NCI-H526 (cell line): ENCODE data around the gene KAZN.

ENCODE experiments used
- DNase-seq, 2 experiments: peaks; one replicate each; lab custom pipeline; 2025; lab: John Stamatoyannopoulos, UW

The KAZN gene

DNA sequence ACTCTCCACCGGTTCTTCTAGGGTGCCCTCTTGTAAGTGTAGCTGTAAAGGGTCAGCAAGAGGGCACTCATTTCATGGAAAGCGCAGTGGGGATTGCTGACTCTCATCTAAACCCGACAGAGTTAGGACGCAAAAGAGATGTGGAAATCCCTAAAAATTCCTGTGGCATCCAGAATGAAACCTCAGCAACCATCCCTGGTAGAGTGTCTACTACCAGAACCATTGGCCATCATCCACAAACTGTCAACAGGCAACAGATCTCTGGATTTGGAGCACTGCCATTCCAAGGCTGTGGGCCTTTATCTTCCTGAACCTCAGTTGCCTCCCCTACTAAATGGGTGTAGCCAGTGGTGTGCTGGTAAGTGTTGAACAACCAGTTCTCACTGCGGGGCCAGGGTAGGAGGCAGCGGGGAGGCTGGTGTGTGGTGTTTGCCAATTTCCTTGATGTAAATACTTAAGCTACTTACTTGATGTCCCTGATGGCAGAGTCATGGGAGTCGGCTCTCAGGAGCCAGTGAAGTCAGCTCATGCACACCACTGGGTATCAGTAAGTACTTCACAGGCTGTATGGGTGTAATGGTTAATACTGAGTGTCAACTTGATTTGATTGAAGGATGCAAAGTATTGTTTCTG, 195.8 kb downstream of the KAZN start:
- DNase-seq, result no peak

DNA sequence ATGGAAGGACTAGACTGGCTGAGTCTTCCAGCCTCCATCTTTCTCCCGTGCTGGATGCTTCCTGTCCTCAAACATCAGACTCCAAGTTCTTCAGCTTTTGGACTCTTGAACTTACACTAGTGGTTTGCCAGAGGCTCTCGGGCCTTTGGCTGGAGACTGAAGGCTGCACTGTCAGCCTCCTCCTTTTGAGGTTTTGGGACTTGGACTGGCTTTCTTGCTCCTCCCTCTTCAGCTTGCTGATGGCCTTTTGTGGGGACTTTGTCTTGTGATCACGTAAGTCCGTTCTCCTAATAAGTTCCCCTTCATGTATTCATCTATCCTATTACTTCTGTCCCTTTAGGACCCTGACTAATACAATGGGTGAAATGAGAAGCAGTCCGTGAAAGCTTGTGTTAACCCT, 196.4 kb downstream of the KAZN start:
- no peak for DNase-seq

DNA sequence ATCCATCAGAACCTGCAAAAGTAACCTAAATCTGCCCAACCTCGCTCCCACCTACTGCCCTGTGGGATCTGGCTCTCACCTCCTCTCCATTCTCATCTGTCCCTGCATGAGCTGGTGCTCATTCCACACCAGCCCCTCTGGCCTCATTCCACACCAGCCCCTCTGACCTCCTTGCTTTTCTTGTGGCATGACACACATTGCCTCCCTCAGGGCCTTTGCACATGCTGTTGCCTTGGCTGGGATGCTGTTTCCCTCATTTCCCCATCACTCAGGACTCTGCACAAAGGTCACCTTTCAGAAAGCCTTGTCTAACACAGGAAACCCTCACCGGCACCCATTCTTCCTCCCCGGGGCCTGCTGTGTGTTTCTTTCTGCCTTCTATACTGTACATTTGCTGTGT, 197.1 kb downstream of the KAZN start:
- no peak for DNase-seq

DNA sequence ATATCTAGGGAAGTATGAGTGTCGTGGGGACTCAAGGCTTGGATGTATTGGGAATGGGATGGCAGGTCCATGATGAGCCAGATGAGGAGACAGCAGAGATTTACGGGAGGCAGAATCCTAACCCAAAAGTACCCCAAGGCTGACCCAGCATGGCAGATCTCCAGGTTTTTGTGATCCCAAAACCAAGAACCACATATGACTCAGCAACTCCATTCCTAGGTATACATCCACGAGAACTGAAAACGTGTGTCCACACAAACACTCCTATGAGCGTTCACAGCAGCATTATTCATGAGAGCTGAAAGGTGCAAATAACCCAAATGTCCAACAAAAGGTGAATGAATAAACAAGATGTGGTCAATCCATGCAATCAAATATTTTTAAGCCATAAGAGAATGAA, 201.5 kb downstream of the KAZN start:
- DNase-seq, result no peak

DNA sequence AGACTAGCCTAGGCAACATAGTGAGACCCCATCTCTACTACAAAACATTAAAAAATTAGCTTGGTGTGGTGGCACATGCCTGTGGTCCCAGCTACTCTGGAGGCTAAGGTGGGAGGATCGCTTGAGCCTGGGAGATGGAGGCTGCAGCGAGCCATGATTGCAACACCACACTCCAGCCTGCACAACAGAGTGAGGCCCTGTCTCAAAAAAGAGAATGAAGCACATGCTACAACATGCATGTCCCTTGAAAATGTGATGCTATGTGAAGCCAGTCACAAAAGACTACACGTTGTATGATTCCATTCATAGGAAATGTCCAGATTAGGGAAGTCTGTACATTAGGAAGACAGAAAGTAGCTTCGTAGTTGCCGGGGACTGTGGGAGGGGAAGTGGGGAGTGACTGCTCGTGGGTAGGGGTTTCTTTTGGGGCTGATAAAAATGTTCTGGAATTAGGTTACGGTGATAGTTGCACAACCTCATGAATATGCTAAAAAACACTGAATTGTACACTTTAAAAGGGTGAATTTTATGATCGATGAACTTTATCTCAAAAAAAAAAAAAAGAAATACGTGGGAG, 202.1 kb downstream of the KAZN start:
- DNase-seq, result no peak

DNA sequence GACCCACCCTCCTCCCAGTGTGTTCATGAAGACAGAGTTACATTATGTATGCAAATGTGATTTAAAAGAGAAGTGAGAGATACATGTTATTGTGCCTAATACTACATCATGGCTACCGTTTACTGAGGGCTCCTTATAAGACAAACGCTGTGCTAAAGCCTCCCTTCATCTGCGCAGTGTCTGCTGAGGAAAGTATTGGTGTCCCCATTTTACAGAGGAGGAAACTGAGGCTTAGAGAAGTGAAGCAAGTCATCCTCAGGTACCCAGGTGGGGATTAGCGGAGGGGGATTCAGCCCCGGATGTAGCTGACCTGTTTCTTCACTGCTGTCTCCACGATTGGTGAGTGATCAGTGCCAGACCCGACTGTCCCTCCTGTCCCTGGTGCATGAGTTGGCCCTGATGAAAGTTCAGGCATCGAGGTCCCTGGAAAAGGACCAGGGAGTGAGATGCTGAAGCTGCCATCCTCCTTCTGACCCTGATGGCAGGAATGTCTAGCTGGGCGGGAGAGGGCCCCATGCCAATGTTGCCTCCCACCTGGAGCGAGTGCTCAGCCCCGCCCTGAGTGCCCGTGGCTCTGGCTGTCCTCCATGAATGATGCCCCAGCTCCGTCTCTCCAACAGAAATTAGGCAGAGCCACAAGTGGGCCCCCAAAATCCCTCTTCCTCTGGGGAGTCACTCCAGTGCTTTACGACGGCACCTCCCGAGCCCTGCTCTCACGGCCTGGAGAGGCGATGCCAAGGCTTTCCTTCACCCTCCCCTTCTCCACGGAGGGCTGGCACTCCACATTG, 204.7 kb downstream of the KAZN start:
- DNase-seq, result peak in 1 of 2 experiments; percentile 53

DNA sequence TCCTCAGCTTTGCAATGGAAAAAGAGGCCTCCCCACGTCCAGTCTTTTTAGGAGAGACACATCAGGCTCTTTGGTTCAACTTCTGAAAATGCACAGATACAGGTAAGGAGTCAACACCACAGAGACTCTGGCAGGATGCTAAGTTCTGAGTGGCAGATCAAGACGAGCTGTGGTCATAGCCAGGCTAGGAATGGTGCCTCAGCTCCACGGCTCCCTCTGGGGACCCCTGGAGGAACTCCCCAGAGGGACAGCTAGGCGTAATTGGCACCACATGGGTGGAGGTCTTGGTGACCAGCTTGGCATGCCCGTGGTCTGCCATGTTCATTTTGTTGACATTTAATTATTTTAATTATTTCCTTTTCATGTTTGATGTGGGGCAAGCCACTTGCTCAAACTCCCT, 206.1 kb downstream of the KAZN start:
- DNase-seq, result peak in 1 of 2 experiments; percentile 43

DNA sequence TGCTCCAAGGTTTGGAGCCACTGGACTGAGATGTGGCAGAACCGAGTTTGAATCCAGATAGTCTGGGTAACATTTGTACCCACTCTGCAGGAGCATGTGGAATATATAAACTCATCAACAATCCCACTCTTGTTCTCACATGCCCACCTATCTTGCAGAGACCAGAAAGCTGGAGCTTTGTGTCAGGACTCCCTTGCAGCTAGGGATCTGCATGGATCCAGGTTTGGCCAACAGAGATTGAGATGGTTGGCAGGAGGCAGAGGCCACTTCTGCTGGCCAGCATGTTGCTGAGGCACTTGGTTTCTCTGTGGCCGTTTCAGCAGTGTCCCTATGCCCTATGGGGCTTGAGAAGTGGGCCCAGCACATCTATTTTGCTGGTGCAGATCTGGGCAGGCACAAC, 208.3 kb downstream of the KAZN start:
- DNase-seq, result no peak

DNA sequence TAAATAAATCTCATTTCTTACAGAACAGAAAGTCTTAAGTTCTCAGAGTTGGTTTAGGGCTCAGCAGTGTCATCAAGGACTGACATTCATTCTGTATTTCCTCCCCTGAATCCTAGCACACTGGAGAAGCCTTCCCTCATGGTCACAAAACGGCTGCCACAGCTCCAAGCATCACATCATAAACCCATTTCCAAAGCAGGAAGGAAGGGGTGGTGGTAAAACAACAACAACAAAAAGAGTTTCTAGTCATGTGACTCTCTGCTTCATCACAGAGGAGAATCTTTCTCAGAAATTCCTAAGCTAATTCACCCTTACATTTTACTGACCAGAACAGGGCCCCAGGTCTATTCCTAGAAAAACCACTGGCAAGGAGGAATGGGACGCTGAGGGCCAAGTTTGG, 210.3 kb downstream of the KAZN start:
- DNase-seq, result no peak

DNA sequence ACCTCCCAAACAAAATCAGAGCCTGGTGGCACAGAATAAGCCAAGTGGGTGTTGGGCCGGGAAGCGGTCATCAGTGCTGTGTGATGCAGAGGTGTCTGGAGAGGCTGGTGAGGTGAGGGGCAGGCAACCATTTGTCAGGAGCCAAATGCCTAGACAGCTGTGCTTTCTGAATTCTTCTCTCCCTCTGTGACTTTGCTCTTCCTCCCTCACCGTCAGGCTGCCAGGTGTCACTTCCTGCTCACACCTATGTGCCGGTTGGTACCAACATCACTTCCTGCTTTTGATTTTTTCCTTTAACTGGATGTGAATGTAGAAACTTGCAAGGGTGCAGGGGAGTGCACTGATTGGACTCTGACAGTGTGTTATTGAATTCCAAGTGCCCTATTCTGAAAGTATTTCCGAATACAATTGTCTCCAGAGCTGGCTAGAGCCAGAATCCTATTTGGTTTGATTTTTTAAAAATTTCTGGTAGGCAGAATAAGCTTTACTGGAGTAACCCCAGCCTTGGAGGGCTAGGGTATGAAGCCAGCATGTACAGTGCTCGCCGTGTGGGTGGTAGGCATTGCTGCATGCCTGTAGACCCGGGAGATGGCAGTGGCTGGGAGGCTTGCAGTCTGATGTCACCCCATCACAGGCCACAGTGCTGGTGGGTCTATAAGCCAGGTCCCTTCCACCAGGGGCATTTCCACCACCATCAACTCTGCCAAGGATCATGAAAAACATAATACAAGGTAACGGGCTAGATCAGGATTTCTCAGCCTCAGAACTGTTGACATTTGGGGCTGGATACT, 210.9 kb downstream of the KAZN start:
- DNase-seq, result no peak

DNA sequence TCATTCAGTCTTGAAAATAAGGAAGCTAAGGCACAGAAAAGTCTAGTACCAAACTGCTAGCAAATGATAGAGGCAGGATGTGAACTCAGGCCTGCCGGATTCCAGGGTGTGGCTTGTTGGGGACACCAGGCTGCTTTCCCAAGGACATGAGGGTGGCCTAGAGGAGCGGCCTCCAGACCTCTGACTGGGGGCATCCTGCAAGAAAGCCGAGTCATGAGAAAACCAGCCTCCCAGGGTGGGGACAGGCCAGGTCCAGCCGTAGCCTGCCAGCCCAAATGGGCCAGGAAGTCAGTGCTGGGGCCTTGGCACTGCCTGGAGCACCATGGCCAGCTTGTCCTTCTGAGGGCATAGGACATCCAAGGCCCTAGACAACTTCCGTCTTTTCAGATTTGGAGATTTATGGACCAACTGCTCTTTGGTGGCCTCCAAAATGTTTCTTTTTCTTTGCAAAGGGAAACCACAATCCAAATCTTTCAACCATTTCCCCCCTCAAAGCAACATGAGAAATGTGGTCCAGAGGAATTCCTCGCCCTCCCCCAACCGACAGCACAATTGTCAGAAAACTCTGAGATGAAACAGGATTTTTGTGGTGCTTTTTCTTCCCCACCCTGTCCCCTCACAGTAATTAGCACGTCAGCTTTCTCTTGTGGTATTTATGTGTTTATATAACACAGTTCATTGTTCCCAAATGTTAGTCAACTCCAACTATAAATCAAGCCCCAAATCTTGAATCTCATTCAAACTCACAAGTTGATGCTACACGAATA, 212.3 kb downstream of the KAZN start:
- no peak for DNase-seq

DNA sequence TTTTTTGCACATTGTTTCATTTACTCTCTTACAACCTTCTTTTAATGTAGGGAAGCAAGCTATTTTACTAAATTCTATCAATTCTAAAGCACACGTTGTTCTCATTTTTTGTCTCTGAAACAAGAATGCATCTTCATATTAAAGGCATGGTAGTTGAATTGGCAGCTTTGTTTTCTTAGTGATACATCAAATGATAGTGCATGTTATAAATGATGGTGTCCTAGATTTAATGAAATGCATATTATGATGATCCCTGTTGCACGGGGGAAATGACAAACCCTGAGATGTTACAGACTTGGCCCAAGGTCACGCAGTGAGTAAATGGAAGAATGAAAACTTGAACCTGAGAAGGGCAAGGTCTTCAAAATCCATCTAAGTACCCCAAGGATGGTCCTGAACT, 213.1 kb downstream of the KAZN start:
- DNase-seq, result no peak

DNA sequence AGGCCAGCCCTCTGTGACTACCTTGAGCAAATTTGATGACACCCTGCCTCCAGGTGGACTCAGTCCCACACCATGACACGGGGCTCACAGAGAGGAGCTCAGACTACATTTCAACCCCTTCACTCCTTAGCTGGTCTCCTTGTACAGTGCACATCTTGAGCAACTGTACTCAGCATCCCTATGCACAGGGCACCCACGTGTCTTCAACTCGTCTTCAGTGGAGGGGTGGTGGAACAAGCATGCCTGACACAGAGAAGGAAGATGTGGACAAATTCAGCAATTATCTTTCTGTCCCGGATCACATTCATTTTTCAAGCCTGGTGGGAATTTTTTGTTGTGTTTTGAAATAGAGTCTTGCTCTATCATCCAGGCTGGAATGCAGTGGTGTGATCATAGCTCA, 213.7 kb downstream of the KAZN start:
- DNase-seq, result no peak

DNA sequence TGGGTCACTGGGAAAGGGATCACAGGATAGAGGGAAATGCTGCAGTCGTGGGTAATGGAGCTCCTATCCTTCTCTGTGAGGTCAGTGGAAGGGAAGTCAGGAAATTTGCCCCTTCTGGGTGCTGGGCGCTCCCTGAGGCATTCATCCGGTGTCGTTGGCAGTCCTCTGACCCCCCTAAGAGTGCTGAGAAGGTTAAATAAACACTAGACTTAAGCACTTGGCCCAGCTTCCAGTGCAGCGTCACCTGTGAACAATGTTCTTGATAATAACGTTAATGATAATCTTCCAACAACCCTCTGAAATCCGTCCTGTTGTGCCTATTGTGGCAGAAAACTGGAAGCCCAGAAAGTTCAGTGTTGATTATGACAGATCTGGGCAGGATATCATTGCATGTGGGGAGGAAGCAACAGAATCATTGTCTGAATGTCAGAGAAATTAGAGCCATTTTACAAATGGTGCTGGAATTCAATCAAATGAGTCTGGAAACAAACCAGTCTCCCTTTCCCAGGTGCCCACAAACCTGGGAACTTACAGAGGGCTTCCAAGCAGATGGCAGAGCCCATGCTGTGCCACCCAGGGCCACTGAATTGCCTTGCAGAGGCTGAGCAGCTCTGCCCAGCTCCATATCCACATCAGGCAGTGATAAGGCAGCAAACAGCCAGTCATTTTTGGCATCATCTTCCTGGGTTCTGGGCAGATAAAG, 216.8 kb downstream of the KAZN start:
- DNase-seq, result no peak

DNA sequence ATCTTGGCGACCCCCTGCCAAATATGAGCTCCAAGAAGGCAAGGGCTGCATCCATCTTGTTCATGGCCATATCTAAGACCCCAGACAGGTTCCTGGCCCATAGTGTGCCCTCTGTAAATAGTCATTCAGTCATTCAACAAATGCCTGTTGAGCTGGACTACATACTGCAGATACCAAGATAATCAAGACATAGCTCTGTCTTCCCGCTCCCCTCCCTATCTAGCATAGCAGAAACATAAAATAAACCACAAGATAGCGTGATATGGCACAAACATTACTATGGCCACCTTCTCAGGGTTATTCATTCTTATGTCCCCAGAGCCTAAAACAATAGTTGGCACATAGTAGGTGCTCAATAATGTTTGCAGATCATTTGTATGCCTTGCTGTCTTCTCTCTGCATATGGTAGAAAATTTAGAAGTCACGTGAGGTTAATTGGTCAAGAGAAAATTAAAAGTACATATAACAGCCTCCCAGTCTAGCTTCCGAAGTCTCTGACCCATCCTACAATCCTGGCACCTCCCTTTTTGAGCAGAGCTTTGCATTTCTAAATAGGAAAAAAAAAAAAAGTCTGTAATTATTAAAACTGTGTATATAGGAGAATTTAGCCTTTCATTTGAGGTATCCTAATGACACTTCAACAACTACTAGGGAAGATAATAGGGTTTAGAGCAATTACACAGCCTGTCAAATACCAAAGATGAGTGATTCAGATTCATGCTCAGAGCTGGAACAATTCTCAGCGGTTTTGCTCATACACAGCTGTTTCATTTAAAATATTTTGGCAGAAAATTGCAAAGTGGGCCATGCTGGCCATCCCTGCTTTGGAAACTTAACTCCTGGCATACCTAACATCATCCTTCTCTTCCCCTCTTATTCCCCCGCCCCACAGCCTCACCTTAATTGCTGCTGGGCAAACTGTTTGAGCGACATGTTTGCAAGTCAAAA, 219.0 kb downstream of the KAZN start:
- peak in 1 of 2 experiments; percentile 9 for DNase-seq

DNA sequence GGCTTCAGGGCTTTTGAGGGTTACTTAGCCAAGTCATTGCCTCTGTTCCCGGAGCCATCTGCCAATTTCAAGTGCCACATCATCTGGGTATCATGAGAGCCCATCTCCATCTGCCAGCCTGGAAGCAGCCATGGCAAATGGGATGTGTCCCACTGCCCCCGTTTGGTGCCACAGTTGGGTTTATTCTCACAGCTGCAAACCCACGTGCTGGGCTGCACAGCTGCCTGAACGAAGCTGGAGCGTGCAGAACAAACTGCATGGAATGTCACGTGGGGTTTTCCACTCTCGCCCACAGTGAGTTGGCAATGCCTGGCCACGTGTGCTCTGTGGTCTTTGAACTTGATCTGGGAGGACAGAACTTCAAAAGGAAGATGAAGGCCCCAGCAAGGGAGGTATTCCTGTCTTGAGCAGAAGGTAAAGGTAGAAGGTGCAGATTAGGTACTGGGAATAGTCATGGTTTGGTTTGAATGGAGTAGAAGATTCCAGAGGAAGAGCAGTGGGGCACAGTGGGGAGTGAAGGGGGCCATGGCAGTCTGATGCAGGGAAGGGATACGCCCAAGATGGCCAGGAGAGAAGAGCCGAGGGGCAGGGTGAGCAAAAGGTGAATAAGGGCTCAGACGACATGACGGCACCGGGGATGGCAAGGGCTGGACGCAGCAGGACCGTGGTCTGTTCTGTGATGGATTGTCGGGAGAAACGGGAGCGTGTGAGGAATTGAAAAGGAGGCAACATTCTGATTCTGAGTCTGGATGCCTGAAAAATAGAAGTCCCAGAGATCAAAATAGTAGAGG, 222.0 kb downstream of the KAZN start:
- no peak for DNase-seq

DNA sequence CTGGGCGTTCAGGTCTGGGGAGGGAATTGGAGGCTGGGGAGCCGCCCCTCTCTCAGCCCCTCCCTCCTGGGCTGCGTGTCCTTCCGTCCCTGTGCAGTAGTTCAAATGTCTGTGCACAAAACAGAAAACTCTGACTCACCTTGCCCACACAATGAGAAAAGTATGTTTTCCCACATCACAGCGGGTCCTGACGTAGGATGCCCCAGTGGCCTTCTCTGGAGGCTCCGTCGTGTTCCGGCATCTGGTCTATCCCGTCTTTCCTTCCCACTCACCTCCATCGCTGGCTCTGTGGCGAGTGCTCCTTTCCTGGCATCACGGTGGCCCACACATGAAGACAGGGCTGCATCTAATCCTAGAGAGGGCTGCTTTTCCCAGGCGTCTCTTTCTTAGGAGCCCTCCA, 224.0 kb downstream of the KAZN start:
- DNase-seq, result no peak

DNA sequence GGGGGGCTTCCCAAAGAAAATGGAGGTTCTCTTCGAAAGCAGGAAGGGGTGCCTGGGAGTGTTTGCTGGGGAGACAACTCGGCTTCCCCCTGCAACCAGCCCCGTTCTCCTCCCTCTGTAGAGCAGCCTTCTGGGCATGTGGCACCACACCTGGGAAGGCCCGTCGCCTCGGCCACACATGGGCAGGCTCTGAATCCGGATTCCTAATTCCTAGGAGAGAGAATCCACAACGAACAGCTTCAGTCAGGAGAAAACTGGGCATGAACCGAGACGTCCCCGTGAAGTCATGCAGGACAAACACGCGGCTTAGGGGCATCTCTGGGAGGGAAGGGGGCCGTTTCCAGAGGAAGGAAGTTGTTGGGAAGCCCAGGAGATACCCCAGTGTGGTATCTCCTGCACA, 224.5 kb downstream of the KAZN start:
- DNase-seq, result no peak

DNA sequence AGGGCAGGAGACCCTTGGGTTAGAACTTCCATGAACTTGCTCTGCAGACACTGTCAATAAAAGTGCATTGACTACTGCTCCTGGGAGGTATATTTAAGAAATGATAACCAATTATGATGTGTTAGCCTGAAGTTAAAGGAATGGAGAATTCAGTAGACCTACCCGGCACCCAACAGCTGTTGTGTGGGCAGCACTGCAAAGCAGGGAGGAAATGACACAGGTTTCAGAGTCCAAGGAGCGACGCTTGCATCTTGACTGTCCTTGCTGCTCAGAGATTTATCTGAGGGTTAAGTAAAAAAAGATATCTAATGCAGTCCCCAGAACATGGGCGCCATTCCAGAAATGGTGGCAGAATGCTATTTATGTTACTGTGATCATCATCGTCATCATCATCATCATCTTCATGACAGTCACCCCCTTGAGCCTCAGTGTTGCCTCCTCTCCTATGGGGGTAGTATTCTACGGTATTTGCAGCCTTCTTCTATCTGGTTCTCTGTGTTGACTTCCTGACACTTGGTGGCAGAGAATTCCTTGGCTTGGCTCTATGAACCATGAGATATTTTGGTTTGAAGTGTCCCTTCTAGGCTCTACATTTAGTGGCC, 225.9 kb downstream of the KAZN start:
- DNase-seq, result no peak
